SKM-1 (cell line): ENCODE measurements around the gene HSDL2.
"Not testable (repeated sequence)": the region's sequence is repeated elsewhere in the genome, so short reads cannot be mapped to it uniquely, and the experiment has no call there.

ENCODE experiments used
- DNase-seq: peaks from one replicate; lab custom pipeline; 2025; ENCODE audit not compliant: unreplicated experiment; lab: John Stamatoyannopoulos, UW

The HSDL2 gene

DNA sequence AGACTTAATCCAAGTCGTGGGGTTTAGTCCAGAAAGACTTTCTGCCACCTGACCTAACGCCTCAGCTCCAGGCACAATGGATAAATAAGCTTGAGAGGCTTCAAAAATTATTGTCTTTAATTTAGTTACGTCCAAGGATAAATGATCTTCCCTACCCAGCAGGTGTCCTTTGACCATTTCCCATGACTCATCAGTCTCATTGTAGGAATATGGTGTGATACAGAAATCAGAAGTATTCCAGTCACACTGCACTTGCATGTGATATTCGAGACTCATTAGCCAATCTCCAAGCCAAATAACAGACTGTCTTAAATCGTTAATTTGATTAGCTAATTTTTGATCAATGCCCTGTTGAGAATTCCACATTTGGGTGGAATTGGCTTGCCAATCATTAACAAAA is 13.2 kb downstream of the HSDL2 start:
- not testable (repeated sequence) for DNase-seq

DNA sequence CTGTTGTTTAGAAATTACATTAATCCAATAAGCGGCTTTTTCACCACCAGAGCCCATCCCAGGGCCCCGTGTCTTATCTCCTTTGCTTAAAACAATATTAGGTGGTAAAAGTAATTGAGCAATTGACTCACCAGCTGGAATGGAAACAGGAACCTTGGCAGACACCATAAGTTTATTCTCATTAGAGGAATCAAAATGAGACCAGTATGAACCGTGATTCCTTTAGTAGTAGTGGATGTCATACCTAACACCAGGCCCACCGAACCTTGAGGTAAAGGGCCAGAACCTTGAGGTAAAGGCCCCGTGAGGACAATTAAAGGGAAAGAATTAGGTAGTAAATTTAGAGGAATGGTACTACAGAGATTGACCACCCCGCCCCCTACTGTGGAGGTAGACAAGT is 16.5 kb downstream of the HSDL2 start:
- no peak for DNase-seq

DNA sequence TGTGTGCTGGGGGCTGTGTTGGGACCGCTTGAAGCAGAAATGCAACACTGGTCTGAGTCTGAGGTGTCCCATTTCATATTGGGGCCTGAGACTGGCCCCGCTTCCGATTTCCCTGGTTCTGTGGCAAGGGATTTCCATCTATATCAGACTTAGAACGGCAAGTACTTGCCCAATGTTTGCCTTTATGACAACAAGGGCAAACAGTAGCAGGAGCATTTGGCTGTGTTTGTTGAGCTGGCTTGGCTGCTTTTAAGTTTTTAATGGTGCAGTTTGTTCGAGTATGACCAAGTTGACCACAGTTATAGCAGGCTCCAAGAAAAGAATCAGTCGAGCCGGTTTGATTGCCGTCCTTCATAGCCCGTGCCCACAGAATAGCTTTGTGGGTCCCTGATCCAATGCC is 17.0 kb downstream of the HSDL2 start:
- no peak for DNase-seq

DNA sequence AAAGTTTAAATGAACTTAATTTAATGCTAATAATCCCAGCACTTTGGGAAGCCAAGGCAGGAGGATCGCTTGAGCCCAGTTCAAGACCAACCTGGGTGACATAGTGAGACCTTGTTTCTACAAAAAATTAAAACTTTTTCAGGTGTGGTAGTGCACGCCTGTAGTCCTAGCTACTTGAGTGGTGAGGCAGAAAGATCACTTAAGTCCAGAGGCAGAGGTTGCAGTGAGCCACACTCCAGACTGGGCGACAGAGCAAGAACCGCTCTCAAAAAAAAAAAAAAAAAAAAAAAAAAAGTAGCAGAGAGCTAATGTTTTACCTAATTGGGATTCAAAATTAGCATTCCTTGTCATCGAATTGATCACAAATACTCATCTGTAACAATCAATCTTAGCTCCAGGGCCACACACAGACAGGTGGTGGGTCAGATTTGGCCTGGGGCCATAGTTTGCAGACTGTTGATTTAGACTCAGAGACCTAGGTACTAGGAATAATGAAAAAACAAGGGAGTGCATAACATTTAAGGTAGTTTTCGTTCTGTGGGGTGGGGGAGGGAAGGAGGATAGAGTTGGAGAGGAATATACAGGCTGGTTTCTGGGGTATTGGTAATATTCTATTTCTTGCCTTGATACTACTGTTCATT is 21.4 kb downstream of the HSDL2 start:
- DNase-seq: no peak

DNA sequence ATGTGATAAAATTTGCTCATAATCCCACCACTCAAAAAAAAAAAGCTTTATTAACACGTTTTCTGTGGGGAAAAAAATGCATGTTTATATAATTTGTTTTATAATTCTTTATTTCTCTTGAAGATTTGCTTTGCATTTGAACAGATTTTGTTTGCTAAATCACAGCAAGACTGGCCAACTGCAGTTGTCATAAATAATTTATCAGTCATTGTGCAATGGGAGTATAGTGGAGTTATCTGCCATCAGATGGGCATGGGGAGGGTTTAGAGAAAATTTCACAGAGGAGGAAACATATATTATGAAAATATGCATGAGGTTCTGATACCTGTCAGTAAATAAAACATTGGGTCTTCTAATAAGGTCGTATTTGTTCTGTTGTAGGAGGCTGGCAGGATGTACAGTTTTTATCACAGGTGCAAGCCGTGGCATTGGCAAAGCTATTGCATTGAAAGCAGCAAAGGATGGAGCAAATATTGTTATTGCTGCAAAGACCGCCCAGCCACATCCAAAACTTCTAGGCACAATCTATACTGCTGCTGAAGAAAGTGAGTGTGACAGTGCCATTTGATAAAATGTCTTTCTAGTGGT is 23.8 kb downstream of the HSDL2 start:
- no peak for DNase-seq

DNA sequence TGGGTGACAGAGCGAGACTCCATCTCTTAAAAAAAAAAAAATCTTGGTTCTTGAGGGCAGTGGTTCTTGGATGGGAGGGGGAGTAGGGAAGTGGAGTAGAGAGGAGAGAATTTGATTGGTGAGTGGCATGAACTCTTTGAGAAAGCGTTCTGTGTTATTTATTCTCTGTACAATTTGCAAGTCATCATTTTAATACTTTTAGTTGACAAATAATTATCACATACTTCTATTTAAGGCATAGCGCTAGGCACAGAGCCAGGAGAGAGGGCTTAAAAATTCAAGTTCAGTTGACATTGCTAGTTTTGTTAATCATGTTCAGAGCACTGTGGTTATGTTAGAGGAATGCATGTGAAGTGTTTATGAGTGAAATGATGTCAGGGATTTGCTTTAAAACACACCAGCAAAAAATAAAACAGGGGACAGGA is 24.6 kb downstream of the HSDL2 start:
- no peak for DNase-seq

DNA sequence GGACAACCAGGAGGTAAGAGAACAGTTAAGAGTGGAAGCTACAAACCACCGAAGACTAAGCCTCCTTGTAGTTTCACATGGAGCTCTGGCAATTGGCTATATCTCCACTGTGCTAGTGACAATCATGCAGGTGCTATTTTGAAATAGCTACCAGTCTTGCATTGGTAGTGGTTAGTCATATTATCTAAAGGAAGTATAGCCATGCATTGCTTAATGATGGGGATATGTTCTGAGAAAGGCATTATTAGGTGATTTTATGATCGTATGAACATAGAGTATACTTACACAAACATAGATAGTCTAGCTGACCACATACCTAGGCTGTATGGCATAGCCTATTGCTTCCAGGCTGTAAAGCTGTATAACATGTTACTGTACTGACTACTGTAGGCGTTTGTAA is 28.4 kb downstream of the HSDL2 start:
- DNase-seq: no peak

DNA sequence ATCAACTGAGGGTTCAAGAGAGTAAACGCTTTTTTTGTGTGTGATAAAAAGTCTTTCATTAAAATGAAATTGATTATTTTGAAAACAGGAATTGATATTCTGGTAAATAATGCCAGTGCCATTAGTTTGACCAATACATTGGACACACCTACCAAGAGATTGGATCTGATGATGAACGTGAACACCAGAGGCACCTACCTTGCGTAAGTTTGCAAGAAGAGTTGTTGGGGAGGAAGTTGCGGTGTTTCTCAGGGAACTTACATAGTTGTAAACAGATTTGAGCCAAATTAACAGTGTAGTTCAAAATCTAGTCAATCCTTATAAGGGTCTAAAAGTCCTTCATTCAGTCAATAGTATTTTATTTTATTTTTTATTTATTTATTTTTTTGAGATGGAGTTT is 28.9 kb downstream of the HSDL2 start:
- DNase-seq: no peak

DNA sequence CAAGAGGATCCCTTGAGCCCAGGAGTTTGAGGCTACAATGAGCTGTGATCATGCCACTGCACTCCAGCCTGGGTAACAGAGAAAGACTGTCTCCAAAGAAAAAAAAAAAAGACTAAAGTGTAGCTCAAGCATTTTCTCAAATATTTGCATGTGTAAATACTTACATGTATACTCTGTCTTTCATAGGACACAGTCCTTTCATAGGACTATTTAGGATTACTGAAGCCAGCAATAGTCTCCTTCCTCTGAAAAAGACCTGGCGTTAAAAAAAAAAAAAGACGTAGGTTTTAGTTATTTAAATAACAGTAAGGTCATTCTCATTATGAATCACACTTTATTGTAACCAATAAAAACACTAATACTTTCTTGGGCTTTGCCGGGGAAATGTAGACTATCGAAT is 29.9 kb downstream of the HSDL2 start:
- no peak for DNase-seq

DNA sequence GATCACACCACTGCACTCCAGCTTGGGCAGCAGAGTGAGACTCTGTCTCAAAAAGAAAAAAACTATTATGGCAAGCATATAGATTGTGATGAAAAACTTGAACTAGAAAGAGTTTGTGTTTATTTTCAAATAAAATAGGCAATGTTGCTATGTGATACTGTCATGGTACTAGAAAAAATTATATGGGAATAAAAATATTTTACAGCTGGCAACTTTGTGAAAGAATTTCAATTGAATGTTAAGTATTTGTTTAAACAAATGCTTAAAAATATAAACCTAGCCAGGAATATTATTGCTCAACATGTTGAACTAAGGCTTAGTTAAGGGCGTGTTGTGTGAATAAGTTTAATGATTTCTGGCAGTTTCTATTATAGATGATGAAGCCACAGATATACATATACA is 31.7 kb downstream of the HSDL2 start:
- no peak for DNase-seq

DNA sequence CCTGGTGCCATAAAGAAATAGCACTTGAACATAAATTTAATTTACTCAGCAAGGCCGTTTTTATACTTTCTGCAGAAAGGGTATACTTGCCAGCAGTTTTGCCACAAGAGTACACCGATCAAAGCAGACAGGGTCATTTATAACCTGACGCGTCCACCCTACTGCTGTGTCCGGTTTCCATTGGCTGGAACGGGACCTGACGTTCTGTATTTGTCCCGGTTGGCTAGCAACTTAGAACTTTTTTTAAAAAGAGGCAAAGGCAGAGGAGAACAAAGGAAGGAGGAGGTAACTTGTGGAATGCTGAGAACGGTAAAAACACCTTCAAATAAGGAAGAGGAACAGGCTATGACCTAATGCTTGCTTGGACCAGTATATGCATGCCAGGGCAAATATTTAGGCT is 33.8 kb downstream of the HSDL2 start:
- not testable (repeated sequence) for DNase-seq

DNA sequence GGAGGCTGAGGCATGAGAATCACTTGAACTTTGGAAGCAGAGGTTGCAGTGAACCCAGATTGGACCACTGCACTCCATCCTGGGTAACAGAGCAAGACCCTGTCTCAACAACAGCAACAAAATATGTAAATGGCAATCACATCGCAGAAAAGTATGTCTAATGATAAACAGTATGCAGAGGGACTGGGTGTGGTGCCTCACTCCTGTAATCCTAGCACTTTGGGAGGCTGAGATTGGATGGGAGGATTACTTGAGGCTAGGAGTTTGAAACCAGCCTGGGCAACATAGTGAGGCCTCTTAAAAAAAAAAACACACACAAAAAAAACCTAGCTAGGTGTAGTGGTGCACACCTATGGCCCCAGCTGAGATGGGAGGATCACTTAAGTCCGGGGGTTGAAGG is 40.3 kb downstream of the HSDL2 start:
- DNase-seq: no peak

DNA sequence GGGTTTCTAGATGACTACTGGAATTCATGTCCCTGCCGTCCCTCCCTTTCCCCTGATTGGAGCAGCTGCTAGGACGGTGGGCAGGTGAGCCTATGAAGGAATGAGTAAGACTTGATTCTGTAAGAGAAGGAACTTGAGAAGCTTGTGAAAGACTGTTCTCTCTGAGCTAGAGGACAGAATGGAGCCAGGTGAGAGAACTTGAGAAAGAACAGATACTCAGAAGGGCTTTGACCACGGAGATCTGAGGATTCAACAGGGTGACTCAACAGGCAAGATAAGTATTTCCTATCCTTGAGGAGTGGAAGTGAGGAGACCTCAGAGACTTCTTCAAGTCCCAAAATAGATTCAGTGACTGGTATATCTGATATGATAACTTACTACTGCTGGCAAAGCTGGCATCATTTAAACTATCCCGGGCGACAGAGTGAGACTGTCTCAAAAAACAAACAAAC is 41.9 kb downstream of the HSDL2 start:
- no peak for DNase-seq

DNA sequence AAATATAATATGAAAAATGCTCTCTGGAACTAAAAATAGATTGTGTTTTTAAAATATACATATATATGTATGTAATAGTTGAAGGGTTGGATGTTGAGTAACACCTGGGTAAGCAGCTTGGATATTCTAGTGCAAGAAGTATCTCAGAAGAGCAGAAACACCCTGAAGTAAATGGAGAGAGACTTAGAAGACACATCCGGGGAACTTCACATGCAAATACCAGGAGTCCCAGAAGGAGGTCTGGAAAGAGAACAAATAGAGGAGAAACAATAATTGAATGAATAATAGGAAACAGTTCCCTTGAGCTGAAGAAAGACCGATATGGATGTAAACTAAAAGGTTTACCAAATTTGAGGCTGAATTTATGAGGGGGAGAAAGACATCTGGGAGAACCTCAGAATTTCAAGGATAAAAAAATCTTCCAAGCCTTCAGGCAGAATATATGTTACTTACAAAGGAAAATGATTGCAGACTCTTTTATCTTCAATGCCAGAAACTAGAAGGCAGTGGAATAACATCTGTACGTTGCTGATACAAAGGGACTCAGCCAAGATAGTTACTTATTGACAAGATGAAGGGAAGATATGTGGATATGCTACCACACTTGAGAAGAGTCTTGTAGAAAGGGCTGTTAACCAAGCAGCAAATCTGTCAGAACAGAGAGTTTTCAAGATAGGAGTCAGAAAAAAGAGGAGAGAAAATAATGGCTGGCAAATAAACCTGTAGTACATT is 42.7 kb downstream of the HSDL2 start:
- DNase-seq: no peak

DNA sequence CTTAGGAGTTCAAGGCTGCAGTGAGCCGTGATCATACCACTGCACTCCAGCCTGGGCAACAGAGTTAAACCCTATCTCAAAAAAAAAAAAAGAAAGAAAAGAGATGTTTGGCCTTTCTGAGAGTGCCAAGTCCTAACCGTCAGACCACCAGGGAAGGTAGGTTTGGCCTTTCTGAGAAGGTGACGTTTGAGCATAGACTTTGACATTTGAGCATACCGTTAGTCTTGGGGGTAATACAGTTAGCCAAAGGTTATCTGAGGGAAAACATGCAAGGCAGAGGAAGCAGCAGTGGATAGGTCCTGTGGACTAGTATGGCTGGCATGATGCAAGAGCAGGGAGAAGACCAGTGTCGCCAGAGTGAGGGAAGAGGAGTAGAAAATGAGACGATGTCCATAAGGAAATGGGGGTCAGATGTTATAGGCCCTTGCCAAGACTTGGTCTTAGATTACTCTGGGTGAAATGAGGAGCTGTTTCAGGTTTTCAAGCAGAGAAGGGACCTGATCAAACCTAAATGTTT is 50.2 kb downstream of the HSDL2 start:
- DNase-seq: no peak

DNA sequence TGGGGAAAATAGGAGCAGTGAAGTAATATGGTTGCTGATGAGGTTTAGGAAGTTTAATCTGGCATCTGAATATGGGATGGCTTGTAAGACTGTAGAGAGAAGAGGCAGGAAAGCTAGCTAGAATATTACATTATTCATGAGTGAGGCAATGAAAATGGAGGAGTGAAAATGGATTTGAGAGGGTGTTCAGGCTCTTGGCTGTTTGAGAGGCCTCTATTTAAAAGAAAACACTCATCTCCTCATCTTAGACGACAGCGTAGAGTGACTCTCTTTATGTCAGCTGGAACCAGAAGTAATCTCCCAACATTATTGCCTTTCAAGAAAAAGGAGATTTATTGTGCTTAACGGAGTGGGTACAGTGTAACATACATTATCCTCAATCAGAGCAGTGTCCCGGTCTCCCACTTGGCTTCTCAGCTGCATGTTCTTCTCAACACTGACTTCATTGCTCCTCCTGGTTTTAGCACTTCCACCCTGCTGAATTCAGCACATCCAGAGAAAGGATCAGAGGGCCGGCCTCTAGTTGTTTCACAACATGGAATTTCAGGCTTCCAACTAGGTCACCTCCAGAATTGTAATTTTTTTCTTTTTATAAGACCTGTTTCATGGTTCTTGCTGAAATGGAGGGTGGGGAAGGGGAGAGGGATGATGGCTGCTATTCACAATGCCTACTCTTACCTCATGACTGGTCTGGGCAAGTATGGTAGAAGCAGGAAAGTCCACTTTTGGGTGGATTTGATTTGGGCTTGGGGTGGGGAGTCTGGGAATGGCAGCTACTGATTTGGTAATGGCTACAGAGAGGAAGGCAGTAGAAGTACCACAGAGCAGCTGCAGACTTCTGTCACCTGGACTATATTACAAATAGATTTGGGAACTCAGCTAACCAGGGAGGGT is 53.8 kb downstream of the HSDL2 start:
- no peak for DNase-seq

DNA sequence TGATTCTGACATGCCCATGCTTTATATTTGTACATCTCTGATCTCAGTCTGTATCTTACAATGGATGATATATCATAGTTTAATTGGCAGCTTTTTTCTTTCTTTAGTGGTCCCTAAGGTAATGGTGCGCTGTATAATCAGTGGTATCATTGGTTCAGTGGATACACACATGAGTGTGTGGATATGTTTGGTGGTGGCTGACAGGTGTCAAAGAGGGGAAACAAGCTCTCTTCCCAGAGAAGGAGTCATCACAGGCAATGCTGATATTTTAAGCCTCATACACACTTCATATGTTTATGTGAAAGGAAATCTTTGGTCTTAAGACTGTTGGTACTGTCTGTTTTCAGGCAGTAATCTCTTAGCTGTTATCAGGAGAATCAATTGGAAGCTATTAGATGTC is 54.6 kb downstream of the HSDL2 start:
- DNase-seq: no peak

DNA sequence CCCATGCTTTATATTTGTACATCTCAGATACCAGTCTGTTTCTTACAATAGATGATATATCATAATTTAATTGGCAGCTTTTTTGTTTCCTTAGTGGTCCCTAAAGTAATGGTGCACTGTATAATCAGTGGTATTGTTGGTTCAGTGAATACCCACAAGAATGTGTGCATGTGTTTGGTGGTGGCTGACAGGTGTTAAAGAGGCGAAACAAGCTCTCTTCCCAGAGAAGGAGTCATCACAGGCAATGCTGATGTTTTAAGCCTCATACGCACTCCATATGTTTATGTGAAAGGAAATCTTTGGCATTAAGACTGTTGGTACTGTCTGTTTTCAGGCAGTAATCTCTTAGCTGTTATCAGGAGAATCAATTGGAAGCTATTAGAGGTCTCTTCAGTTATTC is 57.5 kb downstream of the HSDL2 start:
- no peak for DNase-seq

DNA sequence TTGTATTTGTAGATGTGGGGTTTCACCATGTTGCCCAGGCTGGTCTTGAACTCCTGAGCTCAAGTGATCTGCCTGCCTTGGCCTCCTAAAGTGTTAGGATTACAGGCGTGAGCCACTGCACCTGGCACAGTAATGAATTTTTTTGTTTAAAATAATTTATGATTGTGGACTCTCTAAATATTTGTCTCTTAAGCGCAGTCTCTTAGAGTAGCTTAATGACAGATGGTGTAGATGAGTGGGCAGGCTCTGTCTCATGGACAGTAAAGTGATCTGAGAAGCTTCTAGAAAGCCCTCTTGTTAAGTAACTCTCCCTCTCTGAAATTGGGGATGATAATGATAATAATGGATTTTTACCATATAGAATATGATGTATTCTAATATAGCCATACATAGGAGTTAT is 59.3 kb downstream of the HSDL2 start:
- DNase-seq: no peak

DNA sequence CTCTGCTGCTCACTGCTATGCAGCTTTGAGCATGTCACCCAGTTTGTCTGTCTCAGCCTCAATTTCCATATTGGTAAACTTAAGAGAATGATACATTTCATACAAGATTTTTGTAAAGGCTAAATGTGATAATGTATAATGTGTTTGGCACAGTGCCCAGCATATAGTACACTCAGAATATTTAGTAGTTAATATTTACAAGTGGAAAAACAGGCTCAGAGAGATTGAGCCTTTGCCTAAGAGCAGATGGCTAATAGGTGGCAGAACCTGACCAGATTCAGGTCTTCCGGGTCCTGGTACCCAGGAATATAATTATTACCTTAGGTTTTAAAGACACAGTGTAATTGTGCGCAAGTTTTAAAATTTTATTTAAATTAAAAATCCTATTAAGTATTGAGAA is 59.9 kb downstream of the HSDL2 start:
- DNase-seq: no peak

DNA sequence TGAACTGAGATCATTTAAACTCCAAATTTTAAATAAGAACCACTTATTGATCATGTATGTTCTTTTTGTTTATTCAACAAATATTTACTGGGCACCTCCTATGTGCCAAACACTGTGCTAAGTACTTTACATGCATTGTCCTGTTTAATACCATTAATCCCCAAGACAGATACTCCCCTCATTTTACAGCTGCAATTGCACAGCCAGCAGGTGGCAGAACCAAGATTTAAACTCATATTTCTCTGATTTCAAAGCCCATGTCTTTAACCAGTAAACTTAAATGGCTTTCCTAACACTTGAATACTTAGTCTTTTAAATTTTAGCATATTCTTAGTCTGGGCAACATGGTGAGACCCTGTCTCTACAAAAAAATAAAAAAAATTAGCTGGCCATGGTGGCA is 63.3 kb downstream of the HSDL2 start:
- DNase-seq: no peak
